ENCODE data around the gene RANGAP1.

DNA sequence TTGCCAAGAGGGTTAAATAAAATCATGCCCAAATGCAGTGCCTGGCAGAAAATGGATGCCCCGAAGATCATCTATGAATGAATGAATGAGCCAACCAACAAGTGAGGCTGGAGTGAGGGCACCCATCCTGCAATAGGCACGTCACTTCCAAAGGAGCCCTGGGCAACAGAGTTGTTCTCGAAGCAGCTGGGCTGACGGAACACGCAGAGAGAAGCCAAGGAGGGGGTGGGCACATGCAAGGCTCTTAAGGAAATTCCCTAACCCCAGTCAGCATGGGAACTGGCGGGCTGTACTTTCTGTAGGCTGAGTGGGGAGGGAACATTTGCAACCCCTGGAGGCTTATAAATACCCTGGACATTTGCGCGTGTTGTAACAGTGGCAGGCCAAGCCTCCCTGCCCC lies 33.6 kb downstream of the RANGAP1 start:
- no peak for TF ChIP-seq CTCF (IDR thresholded peaks at IDR 0.05)
- TF ChIP-seq POLR2A (IDR thresholded peaks at IDR 0.05) = no peak
